ENCODE data around the gene OR52E6.

The OR52E6 gene

DNA sequence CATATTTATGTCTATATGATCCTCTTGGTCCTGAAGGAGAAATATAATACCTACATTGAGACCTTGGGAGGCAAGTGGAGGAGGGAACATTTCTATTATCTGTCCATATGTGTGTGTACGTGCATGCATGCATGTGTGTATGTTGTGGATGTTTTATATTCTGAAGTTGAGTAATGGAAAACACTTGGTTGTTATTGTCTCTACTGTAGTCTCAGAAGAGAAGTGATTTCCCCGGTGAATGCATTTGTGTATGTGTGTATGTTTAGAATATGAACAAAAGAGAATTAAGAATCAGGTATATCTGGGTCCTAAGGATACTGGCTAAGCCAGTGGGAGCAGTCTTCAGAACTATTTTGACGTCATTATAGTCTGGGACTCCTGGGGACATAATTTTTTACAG is 50.5 kb downstream of the OR52E6 start, which contains the start of gene OR52N1:
OR52N1 (minus strand) TSS at position 101 of the 400 bp plus-strand sequence. CDS start 2,449 bp downstream, outside the sequence.
- DNase-seq = no peak
